Subcutaneous adipose tissue (tissue), 4 donors: Measurements from ENCODE around the gene MLIP. TPM values are rescaled to one million over a fixed set of nuclear protein-coding genes. Genes with fewer than 3 reads are reported as not detected.

Source experiments
- CTCF ChIP-seq: fragments of 450-650 bp; IDR thresholded peaks from one replicate; pipeline ENCODE4 v1.5.1; 2016; ENCODE audit warnings: low read depth, mild to moderate bottlenecking, control low read depth, antibody characterized with exemption, moderate library complexity
- total RNA-seq, 4 donors: library from RNA; depleted of rRNA; stranded (reverse); fragments of >200 nt; gene quantifications; one replicate each; pipeline ENCODE4 v1.1.0, GENCODE V29; 2016

The MLIP gene
- total RNA-seq, 4 donors from 2014 or later, result 0.51 to 10.1 (median 4.6) TPM

- TF ChIP-seq CTCF, result no peak
These were observed 13.5 kb upstream of the MLIP start for GRCh38 chr6:54097753-54098152.

- TF ChIP-seq CTCF, result no peak
These were observed 12.7 kb upstream of the MLIP start for GRCh38 chr6:54098450-54099044.

- TF ChIP-seq CTCF, result no peak
These were observed 12.0 kb upstream of the MLIP start for GRCh38 chr6:54099225-54099624.

- no peak for TF ChIP-seq CTCF
These were observed 10.7 kb upstream of the MLIP start for GRCh38 chr6:54100411-54101006.

GRCh38 chr6:54102238-54102637, 9.0 kb upstream of the MLIP start:
- no peak for TF ChIP-seq CTCF

- no peak for TF ChIP-seq CTCF
These were observed 7.7 kb upstream of the MLIP start for GRCh38 chr6:54103497-54103896.

- TF ChIP-seq CTCF, result no peak
These were observed 4.5 kb upstream of the MLIP start for GRCh38 chr6:54106727-54107126.
